Progenitor cell of endocrine pancreas (in vitro differentiated cells): Measurements from ENCODE around the gene OR6C76. TPM values are rescaled to one million over a fixed set of nuclear protein-coding genes. Genes with fewer than 3 reads are reported as not detected.

Source experiments
- DNase-seq: peaks from one replicate; pipeline ENCODE4 v3.0.0; 2021; ENCODE audit warnings: low spot score; ENCODE audit not compliant: unreplicated experiment
- H3K27ac Mint-ChIP-seq: 2 replicates; pipeline ENCODE4 v1.8.0; 2021; ENCODE audit warnings: mild to moderate bottlenecking, moderate library complexity, mixed read lengths
- H3K27me3 Mint-ChIP-seq: 2 replicates; pipeline ENCODE4 v1.8.0; 2021; ENCODE audit warnings: mixed read lengths
- H3K36me3 Mint-ChIP-seq: 2 replicates; pipeline ENCODE4 v1.8.0; 2022; ENCODE audit warnings: mixed read lengths; ENCODE audit not compliant: insufficient read depth
- H3K4me1 Mint-ChIP-seq: 2 replicates; pipeline ENCODE4 v1.8.0; 2021; ENCODE audit warnings: low read depth, mixed read lengths
- H3K4me3 Mint-ChIP-seq: 2 replicates; pipeline ENCODE4 v1.8.0; 2021; ENCODE audit warnings: low read depth, mild to moderate bottlenecking, moderate library complexity, mixed read lengths
- H3K9me3 Mint-ChIP-seq: 2 replicates; pipeline ENCODE4 v1.8.0; 2021; ENCODE audit warnings: low read depth, mixed read lengths
- CTCF ChIP-seq: fragments of 200-600 bp; sonication (generic); IDR thresholded peaks from one replicate; pipeline ENCODE4 v1.5.0; 2021; ENCODE audit warnings: antibody characterized with exemption, mild to moderate bottlenecking; ENCODE audit not compliant: unreplicated experiment
- total RNA-seq: library from RNA; stranded (reverse); gene quantifications from 2 replicates; pipeline ENCODE4 v1.2.1, GENCODE V29; 2021

The OR6C76 gene
- total RNA-seq, 1 donor from 2014 or later, result not detected

GRCh38 chr12:55472264-55472663 lies 46.2 kb downstream of the OR6C76 start:
- DNase-seq, result no peak
- no peak overlapping the region for H3K27ac Mint-ChIP-seq
- no peaks in the 10 kb centered on the region for H3K36me3 Mint-ChIP-seq
- TF ChIP-seq CTCF, result no peak
- no peaks in the 10 kb centered on the region for H3K9me3 Mint-ChIP-seq
- peaks cover 4% of the 10 kb centered on the region for H3K4me1 Mint-ChIP-seq
- H3K27me3 Mint-ChIP-seq, result no peaks in the 10 kb centered on the region
- no peak overlapping the region for H3K4me3 Mint-ChIP-seq

Other genes with a start within 250 kb of the OR6C76 start
- not detected in 2 replicates for gene OR10A7, start 205.2 kb upstream of the OR6C76 start, total RNA-seq
- gene OR6C74, start 181.6 kb upstream of the OR6C76 start, total RNA-seq, result not detected in 2 replicates
- gene OR6C6, start 129.7 kb upstream of the OR6C76 start, total RNA-seq, result not detected in 2 replicates
- gene OR6C1, start 111.9 kb upstream of the OR6C76 start, total RNA-seq, result not detected in 2 replicates
- gene OR6C3, start 95.5 kb upstream of the OR6C76 start, total RNA-seq, result not detected in 2 replicates
- gene OR6C75, start 63.3 kb upstream of the OR6C76 start, total RNA-seq, result not detected in 2 replicates
- gene OR6C65, start 25.7 kb upstream of the OR6C76 start, total RNA-seq, result not detected in 2 replicates
- gene OR6C2, start 17.8 kb downstream of the OR6C76 start, total RNA-seq, result not detected in 2 replicates
- not detected in 2 replicates for gene OR6C70, start 43.9 kb downstream of the OR6C76 start, total RNA-seq
- not detected in 2 replicates for gene OR6C68, start 66.1 kb downstream of the OR6C76 start, total RNA-seq
- gene OR6C4, start 123.3 kb downstream of the OR6C76 start, total RNA-seq, result not detected in 2 replicates
- gene OR2AP1, start 146.2 kb downstream of the OR6C76 start, total RNA-seq, result not detected in 2 replicates
- not detected in 2 replicates for gene OR10P1, start 210.6 kb downstream of the OR6C76 start, total RNA-seq